Sigmoid colon (tissue), 7 donors: ENCODE data around the gene EPDR1. TPM values are rescaled to one million over a fixed set of nuclear protein-coding genes. Genes with fewer than 3 reads are reported as not detected.
A peak's percentile ranks its signal among the peaks of the same experiment; 100 is the strongest.

Experiments used
- DNase-seq: peaks from one replicate; pipeline ENCODE4 v3.0.0-alpha.2; 2019
- H3K27ac ChIP-seq, 4 donors: fragments of 200-600 bp; sonication (generic); one replicate each; pipeline ENCODE4 v1.5.1; 2016 to 2019; ENCODE audit warnings: mild to moderate bottlenecking in 1 of 4
- H3K27me3 ChIP-seq, 3 donors: fragments of 200-600 bp; sonication (generic); one replicate each; pipeline ENCODE4 v1.5.1; 2019; ENCODE audit warnings: mild to moderate bottlenecking in 1 of 3
- H3K36me3 ChIP-seq, 4 donors: fragments of 200-600 bp; sonication (generic); one replicate each; pipeline ENCODE4 v1.5.1; 2016 to 2019
- H3K4me1 ChIP-seq, 4 donors: fragments of 200-600 bp; sonication (generic); one replicate each; pipeline ENCODE4 v1.5.1; 2017 to 2019
- H3K4me3 ChIP-seq, 4 donors: fragments of 200-600 bp; sonication (generic); one replicate each; pipeline ENCODE4 v1.5.1; 2017 to 2019; ENCODE audit warnings: mild to moderate bottlenecking in 2 of 4, moderate library complexity in 1 of 4
- H3K9me3 ChIP-seq, 4 donors: fragments of 200-600 bp in 3 of 4; sonication (generic) in 3 of 4; one replicate each; pipeline versions ENCODE4 v1.5.1 to v1.6.1; 2013 to 2019
- CTCF ChIP-seq, 4 experiments: fragments of 450-650 bp in 3 of 4; fragments of 200-600 bp in 1 of 4; IDR thresholded peaks; one replicate each; pipeline ENCODE4 v1.5.1; 2016 to 2019; ENCODE audit warnings: antibody characterized with exemption in 4 of 4, mild to moderate bottlenecking in 3 of 4, moderate library complexity in 2 of 4
- EP300 ChIP-seq, 4 donors: sonication (generic); formaldehyde crosslinking; IDR thresholded peaks; one replicate each; pipeline ENCODE4 v1.6.1; 2017; ENCODE audit warnings: antibody characterized with exemption in 4 of 4
- POLR2A ChIP-seq, 2 donors: fragments of 450-650 bp; IDR thresholded peaks; one replicate each; pipeline ENCODE4 v1.6.1; 2016; ENCODE audit warnings: antibody characterized with exemption in 2 of 2, mild to moderate bottlenecking in 2 of 2, moderate library complexity in 2 of 2
- POLR2AphosphoS5 ChIP-seq, 4 donors: sonication (generic); formaldehyde crosslinking; IDR thresholded peaks; one replicate each; pipeline ENCODE4 v1.6.1; 2017; ENCODE audit warnings: antibody characterized with exemption in 4 of 4
- WGBS, 2 donors: extraction: QIAGEN DNeasy Blood & Tissue Kit; methylation state at CpG; one replicate each; pipeline ENCODE4 v1.1.7; 2013; 5-methylcytosine and 5-hydroxymethylcytosine counted together
- intact Hi-C: fragments of 100-400 bp; cut with DNase I; formaldehyde crosslinking; loops from one replicate; pipeline ENCODE4 v1.15.1; 2023
- polyA plus RNA-seq, 3 donors: library from polyadenylated mRNA; stranded (reverse); fragments of 200-250 nt; gene quantifications; one replicate each; pipeline ENCODE4 v1.2.3, GENCODE V29; 2013
- total RNA-seq, 4 donors: library from RNA; depleted of rRNA; stranded (reverse); fragments of >200 nt; gene quantifications; one replicate each; pipeline ENCODE4 v1.1.0, GENCODE V29; 2016
- donor health status: healthy with polysubstance abuse.
- donor health status: Bipolar disorder and iron deficiency.
- donor health status: healthy.

Gene EPDR1
- total and polyA plus RNA-seq, 7 donors, result 4.2 to 20.9 (median 9.2) TPM

DNA sequence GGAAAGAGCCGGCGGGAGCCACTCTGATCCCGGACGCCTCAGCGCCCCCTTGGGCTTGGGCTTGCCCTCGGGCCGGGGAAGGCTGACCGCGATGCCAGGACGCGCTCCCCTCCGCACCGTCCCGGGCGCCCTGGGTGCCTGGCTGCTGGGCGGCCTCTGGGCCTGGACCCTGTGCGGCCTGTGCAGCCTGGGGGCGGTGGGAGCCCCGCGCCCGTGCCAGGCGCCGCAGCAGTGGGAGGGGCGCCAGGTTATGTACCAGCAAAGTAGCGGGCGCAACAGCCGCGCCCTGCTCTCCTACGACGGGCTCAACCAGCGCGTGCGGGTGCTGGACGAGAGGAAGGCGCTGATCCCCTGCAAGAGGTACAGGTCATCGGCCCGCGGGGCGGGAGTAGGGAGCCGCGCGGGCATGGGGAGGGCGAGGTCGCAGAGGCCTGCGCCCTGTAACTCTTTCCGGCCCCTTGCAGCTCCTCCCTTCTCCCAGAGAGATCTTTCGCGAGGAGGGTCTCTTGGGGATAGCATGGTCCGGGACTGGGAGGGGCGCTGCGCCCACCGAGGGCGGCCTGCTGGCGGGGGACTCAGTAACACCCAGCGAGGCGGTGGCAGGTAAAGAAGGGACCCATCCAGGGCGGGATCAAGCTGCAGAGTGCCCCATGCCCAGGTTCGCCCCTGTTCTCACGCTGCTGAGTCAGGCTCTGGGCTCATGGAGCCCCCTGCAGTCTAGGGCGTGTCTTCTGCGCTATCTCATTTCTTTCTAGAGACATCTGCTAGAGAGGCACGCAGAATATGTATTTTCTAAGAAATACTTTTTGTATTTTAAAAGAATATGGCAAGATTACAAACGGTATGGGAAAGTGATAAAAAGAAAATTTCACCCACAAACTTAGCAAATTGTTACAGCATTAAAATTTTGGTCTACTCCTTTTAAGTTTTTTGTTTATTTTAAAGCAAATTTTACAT, 687 bp downstream of the EPDR1 start:
- intact Hi-C loops, result no loop called here
- H3K4me3 ChIP-seq, result peak overlapping the region; percentile 39 to 71 (median 62)

GRCh38 chr7:37921876-37922275, 1.4 kb downstream of the EPDR1 start:
- Histone ChIP-seq H3K4me3 (peak overlapping the region in 2 of 4 donors; percentile 62 to 63), H3K27ac (no peak overlapping the region), H3K27me3 (peaks cover 0 to 21% (median 3%) of the 10 kb centered on the region in 3 donors), H3K9me3 (no peaks in the 10 kb centered on the region), H3K36me3 (no peaks in the 10 kb centered on the region), H3K4me1 (peaks cover 0 to 25% (median 10%) of the 10 kb centered on the region in 4 donors)
- TF ChIP-seq POLR2AphosphoS5 (IDR thresholded peaks at IDR 0.05), result no peak
- TF ChIP-seq EP300 (IDR thresholded peaks at IDR 0.05), result no peak
- TF ChIP-seq CTCF (IDR thresholded peaks at IDR 0.05), result no peak
- TF ChIP-seq POLR2A (IDR thresholded peaks at IDR 0.05), result no peak
- 67 to 68% methylated on average over 4 of the region's 4 CpGs for WGBS, 2 donors
- intact Hi-C loops, result no loop called here
- no peak for DNase-seq

More for the DNA sequence above, 687 bp downstream of the EPDR1 start:
- TF ChIP-seq POLR2A (IDR thresholded peaks at IDR 0.05) (no peak), POLR2AphosphoS5 (IDR thresholded peaks at IDR 0.05) (peak in 1 of 4 donors; percentile 24), CTCF (IDR thresholded peaks at IDR 0.05) (no peak)
- peaks cover 0 to 33% (median 14%) of the 10 kb centered on the region in 4 donors for H3K4me1 ChIP-seq
- peaks cover 0 to 29% (median 3%) of the 10 kb centered on the region in 3 donors for H3K27me3 ChIP-seq
- peak; percentile 69 for DNase-seq
- 1% methylated on average over 63 of the region's 63 CpGs for WGBS, 2 donors
- H3K36me3 ChIP-seq, result no peaks in the 10 kb centered on the region
- no peaks in the 10 kb centered on the region for H3K9me3 ChIP-seq
- peak overlapping the region; percentile 71 to 78 (median 74) for H3K27ac ChIP-seq

GRCh38 chr7:37923996-37924395, 3.6 kb downstream of the EPDR1 start:
- H3K4me1 ChIP-seq, result peaks cover 0 to 19% (median 6%) of the 10 kb centered on the region in 4 donors
- intact Hi-C loops, result no loop called here

DNA sequence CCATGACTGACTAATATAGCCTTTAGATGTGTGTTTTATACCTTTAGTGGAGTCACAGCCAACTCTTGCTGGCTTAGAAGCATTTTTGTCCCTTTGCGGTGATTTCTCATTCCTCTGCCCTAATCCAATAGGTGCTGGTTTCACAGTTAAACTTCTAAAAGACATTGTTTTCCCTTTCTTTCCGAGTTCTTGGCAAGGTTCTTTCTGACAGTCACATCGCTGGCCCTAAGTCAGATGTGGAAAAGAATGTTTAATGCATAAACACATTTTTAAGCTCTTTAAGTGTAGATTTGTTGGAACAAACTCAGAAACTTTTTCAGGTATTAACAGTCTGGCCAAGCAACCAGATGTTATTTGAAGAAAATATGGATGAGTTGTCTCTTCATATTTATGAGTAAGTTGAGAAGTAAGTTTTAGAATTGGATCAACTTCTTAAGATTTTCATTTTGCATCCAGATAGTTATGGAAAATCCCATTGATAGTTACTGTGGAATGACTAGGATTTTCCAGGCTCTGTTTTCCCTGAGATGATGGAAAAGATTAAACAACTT, 4.1 kb downstream of the EPDR1 start:
- intact Hi-C loops, result no loop called here
- Histone ChIP-seq H3K4me1 (peaks cover 0 to 19% (median 6%) of the 10 kb centered on the region in 4 donors), H3K9me3 (no peaks in the 10 kb centered on the region), H3K27me3 (peaks cover 0 to 20% (median 3%) of the 10 kb centered on the region in 3 donors), H3K36me3 (no peaks in the 10 kb centered on the region), H3K27ac (peak overlapping the region in 2 of 4 donors; percentile 15 to 35), H3K4me3 (no peak overlapping the region)
- DNase-seq, result no peak
- WGBS, 2 donors, result 80 to 86% methylated on average over 3 of the region's 3 CpGs
- TF ChIP-seq POLR2A (IDR thresholded peaks at IDR 0.05) (no peak), CTCF (IDR thresholded peaks at IDR 0.05) (no peak), EP300 (IDR thresholded peaks at IDR 0.05) (no peak), POLR2AphosphoS5 (IDR thresholded peaks at IDR 0.05) (no peak)

More at GRCh38 chr7:37923996-37924395, 3.6 kb downstream of the EPDR1 start:
- Histone ChIP-seq H3K27ac (peak overlapping the region in 1 of 4 donors; percentile 15), H3K9me3 (no peaks in the 10 kb centered on the region), H3K4me3 (no peak overlapping the region), H3K27me3 (peaks cover 0 to 20% (median 3%) of the 10 kb centered on the region in 3 donors), H3K36me3 (no peaks in the 10 kb centered on the region)
- DNase-seq, result no peak
- TF ChIP-seq EP300 (IDR thresholded peaks at IDR 0.05) (no peak), POLR2AphosphoS5 (IDR thresholded peaks at IDR 0.05) (no peak), CTCF (IDR thresholded peaks at IDR 0.05) (no peak), POLR2A (IDR thresholded peaks at IDR 0.05) (no peak)
- 76 to 90% methylated on average over 1 of the region's 1 CpG for WGBS, 2 donors
